Tibial nerve (tissue), 4 donors: ENCODE data around the gene AKNA. TPM values are rescaled to one million over a fixed set of nuclear protein-coding genes. Genes with fewer than 3 reads are reported as not detected.
A peak's percentile ranks its signal among the peaks of the same experiment; 100 is the strongest.

ENCODE experiments used
- DNase-seq, 2 donors: peaks; one replicate each; pipeline ENCODE4 v3.0.0-alpha.2; 2019; ENCODE audit warnings: low spot score in 2 of 2
- H3K27ac ChIP-seq, 4 donors: fragments of 200-600 bp; sonication (generic) in 3 of 4; one replicate each; pipeline ENCODE4 v1.5.1; 2017 to 2019; ENCODE audit warnings: mild to moderate bottlenecking in 1 of 4
- H3K27me3 ChIP-seq, 2 donors: fragments of 200-600 bp; sonication (generic) in 1 of 2; one replicate each; pipeline versions ENCODE4 v1.5.1 to v1.6.0; 2017 to 2019
- H3K36me3 ChIP-seq, 3 donors: fragments of 200-600 bp; sonication (generic); one replicate each; pipeline ENCODE4 v1.5.1; 2018 to 2019
- H3K4me1 ChIP-seq, 4 donors: fragments of 200-600 bp; sonication (generic) in 3 of 4; one replicate each; pipeline ENCODE4 v1.5.1; 2017 to 2019
- H3K4me3 ChIP-seq, 4 donors: fragments of 200-600 bp; sonication (generic) in 3 of 4; one replicate each; pipeline ENCODE4 v1.5.1; 2017 to 2019; ENCODE audit warnings: mild to moderate bottlenecking in 1 of 4, moderate library complexity in 1 of 4
- H3K9me3 ChIP-seq, 4 donors: fragments of 200-600 bp; sonication (generic) in 3 of 4; one replicate each; pipeline ENCODE4 v1.5.1; 2017 to 2019
- EP300 ChIP-seq, 2 donors: sonication (generic); formaldehyde crosslinking; IDR thresholded peaks; one replicate each; pipeline ENCODE4 v1.6.1; 2017; ENCODE audit warnings: antibody characterized with exemption in 2 of 2, mild to moderate bottlenecking in 1 of 2
- POLR2A ChIP-seq, 2 donors: fragments of 450-650 bp; IDR thresholded peaks; one replicate each; pipeline ENCODE4 v1.6.1; 2017; ENCODE audit warnings: antibody characterized with exemption in 2 of 2, mild to moderate bottlenecking in 2 of 2, moderate library complexity in 2 of 2
- WGBS, 2 donors: methylation state at CpG; one replicate each; pipeline ENCODE4 v1.1.5; 2018; 5-methylcytosine and 5-hydroxymethylcytosine counted together
- total RNA-seq, 4 donors: library from RNA; depleted of rRNA; stranded (reverse); fragments of >200 nt; gene quantifications; one replicate each; pipeline ENCODE4 v1.1.0, GENCODE V29; 2016
- TF ChIP-seq, protein P1 (sequence below), 5 experiments: fragments of 200-600 bp in 3 of 5; fragments of 450-650 bp in 2 of 5; sonication (generic) in 3 of 5; IDR thresholded peaks; one replicate each; pipeline ENCODE4 v1.5.1; 2016 to 2019; ENCODE audit warnings: antibody characterized with exemption in 5 of 5, mild to moderate bottlenecking in 3 of 5, moderate library complexity in 2 of 5

The AKNA gene
- total RNA-seq, 4 donors from 2014 or later: 23.6 to 42.2 (median 36.6) TPM

DNA sequence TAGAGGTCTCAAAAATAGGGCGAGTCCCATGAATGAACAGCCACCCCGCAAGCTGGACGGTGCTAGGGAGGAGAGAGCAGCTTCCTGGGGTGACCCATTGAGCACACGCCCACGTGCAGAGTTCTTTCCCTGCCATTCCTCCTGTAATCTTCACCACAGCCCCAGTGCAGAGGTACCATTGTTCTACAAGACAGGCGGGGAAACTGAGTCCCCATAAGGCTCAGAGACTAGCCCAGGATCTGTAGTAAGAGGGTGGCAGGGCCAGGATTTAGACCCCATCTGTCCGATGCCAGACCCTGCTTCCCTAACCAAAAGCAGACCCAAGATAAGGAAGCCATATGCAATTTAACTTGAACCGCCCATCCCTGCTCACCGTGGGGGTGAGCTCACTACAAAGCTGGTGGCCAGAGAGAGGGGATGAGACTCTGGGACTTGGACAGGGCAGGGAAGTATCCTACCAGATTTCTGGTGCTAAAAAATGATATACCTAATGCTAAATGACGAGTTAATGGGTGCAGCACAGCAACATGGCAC, 101.6 kb downstream of the AKNA start:
- TF ChIP-seq EP300 (IDR thresholded peaks at IDR 0.05) (no peak), POLR2A (IDR thresholded peaks at IDR 0.05) (no peak)
- TF ChIP-seq, protein P1, sequence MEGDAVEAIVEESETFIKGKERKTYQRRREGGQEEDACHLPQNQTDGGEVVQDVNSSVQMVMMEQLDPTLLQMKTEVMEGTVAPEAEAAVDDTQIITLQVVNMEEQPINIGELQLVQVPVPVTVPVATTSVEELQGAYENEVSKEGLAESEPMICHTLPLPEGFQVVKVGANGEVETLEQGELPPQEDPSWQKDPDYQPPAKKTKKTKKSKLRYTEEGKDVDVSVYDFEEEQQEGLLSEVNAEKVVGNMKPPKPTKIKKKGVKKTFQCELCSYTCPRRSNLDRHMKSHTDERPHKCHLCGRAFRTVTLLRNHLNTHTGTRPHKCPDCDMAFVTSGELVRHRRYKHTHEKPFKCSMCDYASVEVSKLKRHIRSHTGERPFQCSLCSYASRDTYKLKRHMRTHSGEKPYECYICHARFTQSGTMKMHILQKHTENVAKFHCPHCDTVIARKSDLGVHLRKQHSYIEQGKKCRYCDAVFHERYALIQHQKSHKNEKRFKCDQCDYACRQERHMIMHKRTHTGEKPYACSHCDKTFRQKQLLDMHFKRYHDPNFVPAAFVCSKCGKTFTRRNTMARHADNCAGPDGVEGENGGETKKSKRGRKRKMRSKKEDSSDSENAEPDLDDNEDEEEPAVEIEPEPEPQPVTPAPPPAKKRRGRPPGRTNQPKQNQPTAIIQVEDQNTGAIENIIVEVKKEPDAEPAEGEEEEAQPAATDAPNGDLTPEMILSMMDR (IDR thresholded peaks at IDR 0.05): no peak
- Histone ChIP-seq H3K36me3 (peaks cover 0 to 31% (median 0%) of the 10 kb centered on the region in 3 donors), H3K27me3 (no peaks in the 10 kb centered on the region), H3K27ac (peak overlapping the region in 1 of 4 donors; percentile 51), H3K4me1 (peaks cover 0 to 12% (median 0%) of the 10 kb centered on the region in 4 donors), H3K4me3 (no peak overlapping the region), H3K9me3 (no peaks in the 10 kb centered on the region)
- 82 to 84% methylated on average over 10 of the region's 10 CpGs for WGBS, 2 donors
- DNase-seq: no peak

DNA sequence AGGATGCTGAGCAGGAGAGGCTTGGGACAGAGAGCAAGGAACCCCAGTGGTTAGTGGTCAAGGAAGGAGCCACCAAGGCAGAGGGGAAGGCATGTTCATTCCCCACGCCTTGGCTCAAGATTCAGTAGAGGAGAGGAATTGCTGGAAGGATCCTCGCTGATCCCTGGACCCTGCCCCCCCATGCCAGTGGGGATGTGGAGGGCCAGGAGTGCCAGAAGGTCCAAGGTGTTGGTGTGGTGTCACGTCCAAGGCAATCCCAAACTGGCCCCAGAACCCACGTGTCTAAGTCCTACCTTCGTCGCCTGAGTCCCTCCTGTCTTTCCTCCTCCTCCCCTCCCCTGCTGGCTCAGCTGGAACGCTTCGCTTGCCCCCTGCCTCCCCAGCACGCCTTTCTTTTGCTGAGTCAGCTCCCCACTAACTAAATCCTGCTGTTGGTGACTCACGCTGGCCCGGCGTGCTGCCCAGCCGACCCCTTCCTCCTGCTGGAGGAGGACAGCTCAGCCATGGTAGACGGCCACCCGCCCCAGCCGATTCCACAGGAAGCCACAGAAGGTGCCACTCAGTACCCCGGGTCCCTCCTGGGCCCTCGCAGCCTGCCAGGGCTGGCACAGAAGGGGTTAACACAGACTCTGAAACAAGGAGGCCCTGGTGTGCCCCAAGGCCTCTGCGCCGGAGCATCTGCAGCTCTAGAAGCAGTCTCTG, 102.5 kb downstream of the AKNA start:
- Histone ChIP-seq H3K4me3 (no peak overlapping the region), H3K9me3 (no peaks in the 10 kb centered on the region), H3K27ac (peak overlapping the region in 1 of 4 donors; percentile 51), H3K36me3 (peaks cover 0 to 27% (median 0%) of the 10 kb centered on the region in 3 donors), H3K27me3 (no peaks in the 10 kb centered on the region), H3K4me1 (peaks cover 0 to 17% (median 0%) of the 10 kb centered on the region in 4 donors)
- peak in 1 of 2 donors; percentile 1 for DNase-seq
- WGBS, 2 donors: 45 to 49% methylated on average over 18 to 20 of the region's 20 CpGs
- no peak for TF ChIP-seq POLR2A (IDR thresholded peaks at IDR 0.05)
- TF ChIP-seq, protein P1 (IDR thresholded peaks at IDR 0.05): no peak
- TF ChIP-seq EP300 (IDR thresholded peaks at IDR 0.05): no peak

DNA sequence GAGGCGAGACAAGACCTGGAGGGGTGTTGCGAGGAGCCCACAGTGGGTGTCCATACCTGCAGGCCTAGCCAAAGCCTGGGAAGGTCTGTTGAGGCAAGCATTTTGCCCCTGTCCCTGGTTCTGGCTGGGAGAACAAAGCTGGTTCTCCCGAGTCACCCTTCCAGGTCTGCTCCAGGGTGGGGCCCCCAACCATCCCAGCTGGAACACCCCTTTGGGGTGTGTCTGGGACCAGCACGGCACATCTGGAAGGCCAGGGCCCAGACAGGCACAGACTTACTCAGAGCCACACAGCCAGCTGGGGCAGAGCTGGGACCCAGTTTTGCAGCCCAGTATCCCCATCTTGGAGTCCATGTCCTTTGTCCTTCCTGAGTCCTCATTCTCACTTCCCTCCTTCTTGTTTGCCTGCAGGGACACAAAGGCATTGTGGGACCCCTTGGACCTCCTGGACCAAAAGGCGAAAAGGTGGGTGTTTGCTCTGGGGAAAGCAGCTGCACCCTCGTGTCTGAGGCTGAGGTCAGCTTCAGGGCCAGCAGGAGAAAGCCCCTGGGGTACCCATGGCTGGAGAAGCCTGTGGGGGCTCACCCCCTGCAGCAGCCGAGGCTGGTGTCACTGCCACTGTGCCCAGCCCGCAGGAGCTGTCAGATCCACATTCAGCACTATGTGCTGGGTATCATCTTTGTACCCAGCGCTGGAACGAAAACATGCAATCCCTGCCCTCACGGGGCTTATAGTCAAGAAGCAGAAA, 103.3 kb downstream of the AKNA start:
- Histone ChIP-seq H3K9me3 (no peaks in the 10 kb centered on the region), H3K27me3 (no peaks in the 10 kb centered on the region), H3K4me1 (peaks cover 0 to 17% (median 0%) of the 10 kb centered on the region in 4 donors), H3K27ac (no peak overlapping the region), H3K4me3 (no peak overlapping the region), H3K36me3 (peaks cover 0 to 19% (median 0%) of the 10 kb centered on the region in 3 donors)
- DNase-seq: no peak
- 87 to 91% methylated on average over 6 to 11 of the region's 11 CpGs for WGBS, 2 donors
- TF ChIP-seq EP300 (IDR thresholded peaks at IDR 0.05) (no peak), POLR2A (IDR thresholded peaks at IDR 0.05) (no peak)
- TF ChIP-seq, protein P1 (IDR thresholded peaks at IDR 0.05): no peak

Other genes with a start within 250 kb of the AKNA start
- 10 to 100 TPM; 14.9 to 55.8 (median 27.7) TPM for gene COL27A1, start 232.4 kb downstream of the AKNA start, total RNA-seq
- not detected for gene ORM1, start 64.9 kb downstream of the AKNA start, total RNA-seq
- gene ORM2, start 58.1 kb downstream of the AKNA start, total RNA-seq: not detected
- gene WHRN, start 117.5 kb upstream of the AKNA start, total RNA-seq: 10 to 100 TPM in 1 of 4 donors, 1 to 10 TPM in 3; 3.7 to 13.2 (median 6.0) TPM
- 100 to 1,000 TPM; 140 to 161 (median 154) TPM for gene ATP6V1G1, start 199.8 kb upstream of the AKNA start, total RNA-seq
- gene TMEM268, start 223.3 kb upstream of the AKNA start, total RNA-seq: 1 to 10 TPM; 4.8 to 8.4 (median 6.8) TPM